A549 (cell line): ENCODE measurements around the gene CABP4. TPM values are rescaled to one million over a fixed set of nuclear protein-coding genes. Genes with fewer than 3 reads are reported as not detected.

Experiments
- ATAC-seq, 2 experiments: fragments of 200-7000 bp in 1 of 2; fragments of >200 bp in 1 of 2; cut with Nextera tagmentation in 1 of 2; cut with Tn5 transposase in 1 of 2; 3 replicates each; pipeline versions ENCODE4 v1.8.0 to v1.9.1; 2018 to 2020; ENCODE audit warnings: mild to moderate bottlenecking in 1 of 2, moderate library complexity in 1 of 2
- CTCF ChIA-PET: fragments of 300-600 bp; sonication (Branson Sonifier 250); formaldehyde crosslinking; extraction: SDS; loops from one replicate; lab custom pipeline; 2021; ENCODE audit warnings: antibody characterized with exemption, inconsistent platforms; lab: Yijun Ruan, JAX
- POLR2A ChIA-PET: fragments of 350-600 bp; formaldehyde crosslinking; extraction: SDS; loops from one replicate; lab custom pipeline; 2021; ENCODE audit warnings: antibody characterized with exemption, inconsistent platforms; lab: Yijun Ruan, JAX
- DNase-seq, 2 experiments: peaks; one replicate each; pipeline versions ENCODE4 v3.0.0 to v3.0.0-alpha.2; 2011 to 2016; ENCODE audit warnings: low read depth in 1 of 2, low spot score in 1 of 2
- FAIRE-seq: peaks from 2 replicates; lab custom pipeline; 2011; peaks lifted over from hg19 to GRCh38; lab: Jason Lieb, UNC
- H3K27ac ChIP-seq, 2 experiments: fragments of >200 bp; sonication (Bioruptor Twin); formaldehyde crosslinking; 3 replicates each; pipeline ENCODE4 v1.5.1; 2016 to 2017
- H3K4me1 ChIP-seq: fragments of >200 bp; sonication (Bioruptor Twin); formaldehyde crosslinking; 3 replicates; pipeline ENCODE4 v1.6.1; 2016
- H3K4me2 ChIP-seq: fragments of >200 bp; sonication (Bioruptor Twin); formaldehyde crosslinking; 3 replicates; pipeline ENCODE4 v1.6.1; 2016
- H3K4me3 ChIP-seq: fragments of >200 bp; sonication (Bioruptor Twin); formaldehyde crosslinking; 3 replicates; pipeline ENCODE4 v1.5.1; 2016
- H3K9me3 ChIP-seq: fragments of >200 bp; sonication (Bioruptor Twin); formaldehyde crosslinking; 3 replicates; pipeline ENCODE4 v1.6.1; 2016
- CBX8 ChIP-seq: fragments of 200-600 bp; sonication (generic); IDR thresholded peaks from 2 replicates; pipeline ENCODE4 v1.6.1; 2016
- CHD2 ChIP-seq: fragments of 150-350 bp; IDR thresholded peaks from 2 replicates; pipeline ENCODE4 v1.6.1; 2014; ENCODE audit warnings: low read length; ENCODE audit not compliant: partially characterized antibody
- EHF ChIP-seq: fragments of 250-450 bp; sonication (Bioruptor Pico); IDR thresholded peaks from 2 replicates; pipeline ENCODE4 v1.5.0; 2020; ENCODE audit warnings: mild to moderate bottlenecking
- EP300 ChIP-seq, 2 experiments: fragments of >200 bp; sonication (Bioruptor Twin); formaldehyde crosslinking; IDR thresholded peaks; 2 replicates in 1 of 2; 3 replicates in 1 of 2; pipeline ENCODE4 v1.6.1; 2016 to 2017
- FOXS1 ChIP-seq: fragments of 250-450 bp; sonication (Bioruptor Pico); IDR thresholded peaks from 2 replicates; pipeline ENCODE4 v1.5.0; 2020; ENCODE audit warnings: mild to moderate bottlenecking, moderate library complexity
- HES2 ChIP-seq: fragments of >200 bp; sonication (Bioruptor Twin); formaldehyde crosslinking; IDR thresholded peaks from 2 replicates; pipeline ENCODE4 v1.6.1; 2016
- HEYL ChIP-seq: fragments of 250-450 bp; sonication (Bioruptor Pico); IDR thresholded peaks from 2 replicates; pipeline ENCODE4 v1.8.0; 2021; ENCODE audit warnings: mild to moderate bottlenecking, moderate library complexity
- HOXA7 ChIP-seq: fragments of 250-450 bp; sonication (Bioruptor Pico); IDR thresholded peaks from 2 replicates; pipeline ENCODE4 v1.5.0; 2020; ENCODE audit warnings: mild to moderate bottlenecking, moderate library complexity
- JUN ChIP-seq, 2 experiments: fragments of >200 bp; sonication (Bioruptor Twin); formaldehyde crosslinking; IDR thresholded peaks; 2 replicates in 1 of 2; 3 replicates in 1 of 2; pipeline ENCODE4 v1.6.1; 2016 to 2017
- JUNB ChIP-seq: fragments of >200 bp; sonication (Bioruptor Twin); formaldehyde crosslinking; IDR thresholded peaks from 2 replicates; pipeline ENCODE4 v1.6.1; 2016
- MAZ ChIP-seq: fragments of 150-350 bp; IDR thresholded peaks from 2 replicates; pipeline ENCODE4 v1.6.1; 2014; ENCODE audit warnings: antibody characterized with exemption, low read depth, low read length, borderline replicate concordance
- MYC ChIP-seq: IDR thresholded peaks from 2 replicates; pipeline ENCODE4 v1.6.1; 2012; ENCODE audit warnings: mild to moderate bottlenecking, inconsistent platforms, low read length, improper control_type of control experiment, borderline replicate concordance
- POLR2A ChIP-seq: IDR thresholded peaks from 2 replicates; pipeline ENCODE4 v1.6.1; 2012; ENCODE audit warnings: mild to moderate bottlenecking, low read length
- POLR2AphosphoS2 ChIP-seq: conservative IDR thresholded peaks from 2 replicates; pipeline ENCODE4 v1.6.1; 2012; ENCODE audit warnings: low read length, improper control_type of control experiment, inconsistent platforms
- RAD21 ChIP-seq, 2 experiments: fragments of >200 bp in 1 of 2; sonication (Bioruptor Twin) in 1 of 2; formaldehyde crosslinking in 1 of 2; IDR thresholded peaks in 1 of 2; conservative IDR thresholded peaks in 1 of 2; 2 replicates in 1 of 2; 3 replicates in 1 of 2; pipeline ENCODE4 v1.6.1; 2012 to 2018; ENCODE audit warnings: inconsistent platforms in 1 of 2
- RCOR1 ChIP-seq: fragments of 150-350 bp; IDR thresholded peaks from 2 replicates; pipeline ENCODE4 v1.6.1; 2014; ENCODE audit warnings: antibody characterized with exemption, low read length, low read depth
- RFX5 ChIP-seq: fragments of 450-650 bp; IDR thresholded peaks from 2 replicates; pipeline ENCODE4 v1.7.1; 2014; ENCODE audit warnings: antibody characterized with exemption, mild to moderate bottlenecking, moderate library complexity
- RNF2 ChIP-seq: fragments of 200-600 bp; sonication (generic); IDR thresholded peaks from 2 replicates; pipeline ENCODE4 v1.6.1; 2016; ENCODE audit warnings: low read depth, mild to moderate bottlenecking, antibody characterized with exemption, moderate library complexity, borderline replicate concordance
- TP53 ChIP-seq: fragments of 250-450 bp; sonication (Bioruptor Pico); IDR thresholded peaks from 2 replicates; pipeline ENCODE4 v1.5.0; 2021; ENCODE audit warnings: mild to moderate bottlenecking, moderate library complexity
- ZC3H11A ChIP-seq: fragments of 450-650 bp; IDR thresholded peaks from 2 replicates; pipeline ENCODE4 v1.6.1; 2014; ENCODE audit warnings: antibody characterized with exemption, mild to moderate bottlenecking
- ZFP36 ChIP-seq: fragments of 450-650 bp; IDR thresholded peaks from 2 replicates; pipeline ENCODE4 v1.6.1; 2014; ENCODE audit warnings: borderline replicate concordance; ENCODE audit not compliant: partially characterized antibody
- WGBS: methylation state at CpG from one replicate; pipeline ENCODE4 v1.1.6; 2017; ENCODE audit errors: missing lambda C conversion rate; 5-methylcytosine and 5-hydroxymethylcytosine counted together
- polyA plus RNA-seq, 4 experiments: library from polyadenylated mRNA; depleted of rRNA in 3 of 4; stranded (reverse); fragments of >200 nt; fragmentation: RNase III in 1 of 4; extraction: RNeasy Plus Mini Kit Qiagen cat#74134 plus additional on column Dnase treatment in 1 of 4; gene quantifications; 2 replicates in 3 of 4; 3 replicates in 1 of 4; pipeline ENCODE4 v1.2.3, GENCODE V29; 2011 to 2017
- TF ChIP-seq, protein P1 (sequence below): fragments of 250-450 bp; sonication (Bioruptor Pico); IDR thresholded peaks from 2 replicates; pipeline ENCODE4 v1.5.0; 2020; ENCODE audit warnings: low read depth, mild to moderate bottlenecking, moderate library complexity
- TF ChIP-seq, protein P2 (sequence below): IDR thresholded peaks from 2 replicates; pipeline ENCODE4 v1.6.1; 2012; ENCODE audit warnings: low read depth, borderline replicate concordance

CABP4 gene
- polyA plus RNA-seq, 2 of the 4 experiments (the other 2 are of a cell fraction) = not detected

- FAIRE-seq (no peak), DNase-seq (no peak), ATAC-seq (no peak)
- TF ChIP-seq POLR2AphosphoS2 = no peak
- TF ChIP-seq RCOR1 = no peak
- TF ChIP-seq EHF (CRISPR knock-in tag) = no peak
- no peak for TF ChIP-seq RFX5
- no peak for TF ChIP-seq HOXA7 (CRISPR knock-in tag)
- no peak for TF ChIP-seq POLR2A
- no peak for TF ChIP-seq MYC
- TF ChIP-seq EP300 (IDR thresholded peaks at IDR 0.05) = no peak
- no peak for TF ChIP-seq JUN (IDR thresholded peaks at IDR 0.05)
- TF ChIP-seq JUNB = no peak
- TF ChIP-seq FOXS1 (CRISPR knock-in tag) = no peak
- TF ChIP-seq HES2 = no peak
- ChIA-PET POLR2A (interaction anchor here (1.5 to 2.8 kb wide), 3 partner anchors 9 to 36 kb away, joined by 3 to 12 read pairs (median 5); partner anchors contain the start of genes PPP1CA and RPS6KB2), CTCF (interaction anchor here (1.2 to 2.2 kb wide), 5 partner anchors 9 to 87 kb away, joined by 3 to 6 read pairs (median 6); partner anchors contain the start of genes GPR152, PPP1CA and RPS6KB2)
- Histone ChIP-seq H3K27ac (no peak overlapping the region), H3K9me3 (no peaks in the 10 kb centered on the region), H3K4me2 (no peak overlapping the region), H3K4me3 (no peak overlapping the region), H3K4me1 (peaks cover 19% of the 10 kb centered on the region; the same call in 2 of the 3 replicates)
- WGBS = 93% methylated on average over 2 of the region's 3 CpGs
These were observed 17.4 kb upstream of the CABP4 start for GRCh38 chr11:67437809-67438157.

- Histone ChIP-seq H3K4me1 (peaks cover 19% of the 10 kb centered on the region; the same call in 2 of the 3 replicates), H3K4me3 (no peak overlapping the region)
- FAIRE-seq = no peak
- no peak for TF ChIP-seq CBX8
- TF ChIP-seq JUNB = no peak
- TF ChIP-seq TP53 = no peak
- TF ChIP-seq RAD21 (conservative IDR thresholded peaks at IDR 0.05 in 1 of 2, IDR thresholded peaks at IDR 0.05 in 1 of 2) = no peak
- TF ChIP-seq ZFP36 = no peak
- TF ChIP-seq RNF2 = no peak
- TF ChIP-seq POLR2AphosphoS2 = no peak
- TF ChIP-seq, protein P1, sequence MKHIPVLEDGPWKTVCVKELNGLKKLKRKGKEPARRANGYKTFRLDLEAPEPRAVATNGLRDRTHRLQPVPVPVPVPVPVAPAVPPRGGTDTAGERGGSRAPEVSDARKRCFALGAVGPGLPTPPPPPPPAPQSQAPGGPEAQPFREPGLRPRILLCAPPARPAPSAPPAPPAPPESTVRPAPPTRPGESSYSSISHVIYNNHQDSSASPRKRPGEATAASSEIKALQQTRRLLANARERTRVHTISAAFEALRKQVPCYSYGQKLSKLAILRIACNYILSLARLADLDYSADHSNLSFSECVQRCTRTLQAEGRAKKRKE (CRISPR knock-in tag) = no peak
- no peak for TF ChIP-seq HEYL (CRISPR knock-in tag)
- TF ChIP-seq EP300 (IDR thresholded peaks at IDR 0.05) = no peak
- TF ChIP-seq, protein P2, sequence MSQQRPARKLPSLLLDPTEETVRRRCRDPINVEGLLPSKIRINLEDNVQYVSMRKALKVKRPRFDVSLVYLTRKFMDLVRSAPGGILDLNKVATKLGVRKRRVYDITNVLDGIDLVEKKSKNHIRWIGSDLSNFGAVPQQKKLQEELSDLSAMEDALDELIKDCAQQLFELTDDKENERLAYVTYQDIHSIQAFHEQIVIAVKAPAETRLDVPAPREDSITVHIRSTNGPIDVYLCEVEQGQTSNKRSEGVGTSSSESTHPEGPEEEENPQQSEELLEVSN = no peak
- no peak for TF ChIP-seq MAZ
- no peak for TF ChIP-seq CHD2
- no peak for TF ChIP-seq ZC3H11A
- TF ChIP-seq, all 56 proteins: peak for 0
- CTCF ChIA-PET = interaction anchor here (0.8 to 2.2 kb wide), 11 partner anchors 9 to 87 kb away, joined by 3 to 6 read pairs (median 4); partner anchors contain the start of genes GPR152, PPP1CA and RPS6KB2
- Histone ChIP-seq H3K4me2 (no peak overlapping the region), H3K9me3 (no peaks in the 10 kb centered on the region), H3K27ac (peak overlapping the region in 1 of 2 experiments; percentile 14; a peak in 1 of 6 replicates)
- DNase-seq (no peak), ATAC-seq (no peak)
- POLR2A ChIA-PET = interaction anchor here (1.2 to 2.8 kb wide), 4 partner anchors 10 to 37 kb away, joined by 3 to 12 read pairs (median 4); partner anchors contain the start of genes PPP1CA, RPS6KB2 and TMEM134
- WGBS = 88% methylated on average over 31 of the region's 41 CpGs
These were observed 16.8 kb upstream of the CABP4 start for GRCh38 chr11:67438158-67438902.
